Measurements from ENCODE around the gene CDCA3. TPM values are rescaled to one million over a fixed set of nuclear protein-coding genes. Genes with fewer than 3 reads are reported as not detected.
A peak's percentile ranks its signal among the peaks of the same experiment; 100 is the strongest.

CDCA3 gene
- total and polyA plus RNA-seq, 2 donors (not counting 1 experiment from before 2014, with no cell fraction given), result 1.6 to 2.3 TPM

DNA sequence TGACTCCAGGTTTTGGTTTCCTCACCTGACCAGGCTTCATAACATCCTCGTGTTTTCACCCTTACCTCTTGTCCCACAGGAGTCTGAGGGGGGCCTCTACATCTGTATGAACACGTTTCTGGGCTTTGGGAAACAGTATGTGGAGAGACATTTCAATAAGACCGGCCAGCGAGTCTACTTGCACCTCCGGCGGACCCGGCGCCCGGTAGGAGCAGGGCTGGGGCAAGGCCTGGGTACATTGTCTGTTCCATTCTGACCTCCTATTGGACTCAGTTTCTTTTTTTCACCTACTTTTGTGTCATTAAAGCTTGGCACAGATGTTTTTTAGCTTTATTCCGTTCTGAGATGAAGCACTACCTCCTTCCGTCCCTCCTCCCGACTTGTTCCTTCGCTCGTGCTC, 4.2 kb upstream of the CDCA3 start:
- Histone ChIP-seq H3K9me3 (ENCODE audit: control extremely low read depth in 1 of 3, control insufficient read depth in 2 of 3, insufficient read depth in 1 of 3, low read length in 2 of 3) (no peaks in the 10 kb centered on the region), H3K27me3 (replicated peaks in 1 of 4; ENCODE audit: control extremely low read depth in 1 of 4, control insufficient read depth in 3 of 4, insufficient read depth in 4 of 4, low read length in 3 of 4) (no peaks in the 10 kb centered on the region), H3K79me2 (ENCODE audit: control insufficient read depth, insufficient read depth, low read length) (peaks cover 48% of the 10 kb centered on the region), H3K4me3 (ENCODE audit: control extremely low read depth in 1 of 5, extremely low read depth in 1 of 5, insufficient read depth in 1 of 5, low read depth in 2 of 5, low read length in 4 of 5) (no peak overlapping the region), H3K27ac (ENCODE audit: low read length in 2 of 2) (no peak overlapping the region), H2AFZ (ENCODE audit: insufficient read depth, low read depth, low read length, poor library complexity, severe bottlenecking) (no peak overlapping the region), H4K20me1 (ENCODE audit: control insufficient read depth, insufficient read depth, low read length, poor library complexity, severe bottlenecking) (peaks cover 5% of the 10 kb centered on the region), H3K4me2 (replicated peaks; ENCODE audit: low read depth, low read length, poor library complexity, severe bottlenecking) (no peak overlapping the region), H3K36me3 (replicated peaks in 1 of 2; ENCODE audit: control extremely low read depth in 1 of 2, control insufficient read depth in 1 of 2, extremely low read depth in 1 of 2, insufficient read depth in 2 of 2, low read length in 1 of 2) (peaks cover 0 to 53% of the 10 kb centered on the region in 2 experiments), H3K4me1 (ENCODE audit: control insufficient read depth in 2 of 2, insufficient read depth in 2 of 2, low read length in 2 of 2) (peaks cover 6 to 22% of the 10 kb centered on the region in 2 donors), H3K9ac (ENCODE audit: low read length) (no peak overlapping the region)
- Mint-ChIP-seq H3K9me3 (ENCODE audit: insufficient read depth) (no peaks in the 10 kb centered on the region), H3K4me1 (peaks cover 16% of the 10 kb centered on the region), H3K27me3 (no peaks in the 10 kb centered on the region), H3K27ac (no peak overlapping the region), H3K4me3 (no peak overlapping the region)
- no peak for ATAC-seq (ENCODE audit: low read depth)
- no peak for DNase-seq
- ChIA-PET POLR2A (interaction anchor here (5.3 kb wide), 1 partner anchor 12 kb away, joined by 49 read pairs; the partner anchor contains the start of gene TPI1), CTCF (interaction anchor here (1.0 to 6.7 kb wide), 3 partner anchors 15 to 102 kb away, joined by 3 to 136 read pairs (median 3); partner anchors contain the start of genes MLF2, SPSB2 and TPI1)
- WGBS (ENCODE audit: insufficient coverage), result 97% methylated on average over 13 of the region's 14 CpGs
- intact Hi-C loops (cut with micrococcal nuclease), result no loop called here
- TF ChIP-seq EZH2 (IDR thresholded peaks at IDR 0.05; ENCODE audit: borderline replicate concordance, insufficient read depth, low read depth, low read length, poor library complexity, severe bottlenecking), result no peak
- TF ChIP-seq, protein P1, sequence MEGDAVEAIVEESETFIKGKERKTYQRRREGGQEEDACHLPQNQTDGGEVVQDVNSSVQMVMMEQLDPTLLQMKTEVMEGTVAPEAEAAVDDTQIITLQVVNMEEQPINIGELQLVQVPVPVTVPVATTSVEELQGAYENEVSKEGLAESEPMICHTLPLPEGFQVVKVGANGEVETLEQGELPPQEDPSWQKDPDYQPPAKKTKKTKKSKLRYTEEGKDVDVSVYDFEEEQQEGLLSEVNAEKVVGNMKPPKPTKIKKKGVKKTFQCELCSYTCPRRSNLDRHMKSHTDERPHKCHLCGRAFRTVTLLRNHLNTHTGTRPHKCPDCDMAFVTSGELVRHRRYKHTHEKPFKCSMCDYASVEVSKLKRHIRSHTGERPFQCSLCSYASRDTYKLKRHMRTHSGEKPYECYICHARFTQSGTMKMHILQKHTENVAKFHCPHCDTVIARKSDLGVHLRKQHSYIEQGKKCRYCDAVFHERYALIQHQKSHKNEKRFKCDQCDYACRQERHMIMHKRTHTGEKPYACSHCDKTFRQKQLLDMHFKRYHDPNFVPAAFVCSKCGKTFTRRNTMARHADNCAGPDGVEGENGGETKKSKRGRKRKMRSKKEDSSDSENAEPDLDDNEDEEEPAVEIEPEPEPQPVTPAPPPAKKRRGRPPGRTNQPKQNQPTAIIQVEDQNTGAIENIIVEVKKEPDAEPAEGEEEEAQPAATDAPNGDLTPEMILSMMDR (IDR thresholded peaks at IDR 0.05), result no peak

DNA sequence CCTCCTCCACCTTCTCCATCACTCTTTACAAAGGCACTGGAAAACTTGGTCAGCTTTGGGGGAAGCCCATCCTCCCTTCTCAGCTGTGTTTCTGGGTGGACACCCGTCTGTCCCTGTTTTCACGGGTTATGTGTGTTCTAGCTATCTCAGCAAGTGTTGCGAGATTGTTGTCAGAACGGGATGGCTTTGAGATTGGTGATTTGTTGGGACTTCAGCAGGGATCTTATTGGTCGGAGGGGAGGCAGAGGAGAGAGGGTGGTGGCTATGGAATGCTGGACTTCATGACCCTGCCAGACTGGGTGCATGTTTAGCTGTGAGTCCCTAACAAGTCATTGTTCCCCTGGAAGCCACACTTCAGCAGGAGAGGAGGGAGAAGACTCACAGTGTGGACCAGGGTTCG, 3.0 kb upstream of the CDCA3 start:
- intact Hi-C loops (cut with micrococcal nuclease), result loop anchor here (5.0 kb wide), 3 partner anchors 83 to 297 kb away; partner anchors contain the start of genes IFFO1 and PTMS
- H3K9ac ChIP-seq (ENCODE audit: low read length), result no peak overlapping the region
- TF ChIP-seq, protein P1 (IDR thresholded peaks at IDR 0.05), result no peak
- TF ChIP-seq EZH2 (IDR thresholded peaks at IDR 0.05; ENCODE audit: borderline replicate concordance, insufficient read depth, low read depth, low read length, poor library complexity, severe bottlenecking), result no peak

More for the DNA sequence above, 3.0 kb upstream of the CDCA3 start:
- CTCF ChIA-PET, result interaction anchor here (3.3 to 6.7 kb wide), 2 partner anchors 16 to 101 kb away, joined by 15 to 136 read pairs; partner anchors contain the start of genes MLF2, SPSB2 and TPI1
- H3K27ac ChIP-seq (ENCODE audit: low read length in 2 of 2), result no peak overlapping the region
- peaks cover 48% of the 10 kb centered on the region for H3K79me2 ChIP-seq (ENCODE audit: control insufficient read depth, insufficient read depth, low read length)
- peaks cover 5% of the 10 kb centered on the region for H4K20me1 ChIP-seq (ENCODE audit: control insufficient read depth, insufficient read depth, low read length, poor library complexity, severe bottlenecking)
- H3K4me2 ChIP-seq (replicated peaks; ENCODE audit: low read depth, low read length, poor library complexity, severe bottlenecking), result no peak overlapping the region
- Mint-ChIP-seq H3K27ac (no peak overlapping the region), H3K4me1 (peaks cover 23% of the 10 kb centered on the region), H3K27me3 (no peaks in the 10 kb centered on the region), H3K9me3 (ENCODE audit: insufficient read depth) (no peaks in the 10 kb centered on the region), H3K4me3 (peak overlapping the region; percentile 92)
- DNase-seq, result no peak
- H3K9me3 ChIP-seq (ENCODE audit: control extremely low read depth in 1 of 3, control insufficient read depth in 2 of 3, insufficient read depth in 1 of 3, low read length in 2 of 3), result no peaks in the 10 kb centered on the region
- peaks cover 6 to 23% of the 10 kb centered on the region in 2 donors for H3K4me1 ChIP-seq (ENCODE audit: control insufficient read depth in 2 of 2, insufficient read depth in 2 of 2, low read length in 2 of 2)
- H3K4me3 ChIP-seq (ENCODE audit: control extremely low read depth in 1 of 5, extremely low read depth in 1 of 5, insufficient read depth in 1 of 5, low read depth in 2 of 5, low read length in 4 of 5), result no peak overlapping the region
- H3K36me3 ChIP-seq (replicated peaks in 1 of 2; ENCODE audit: control extremely low read depth in 1 of 2, control insufficient read depth in 1 of 2, extremely low read depth in 1 of 2, insufficient read depth in 2 of 2, low read length in 1 of 2), result peaks cover 0 to 45% of the 10 kb centered on the region in 2 experiments
- 98% methylated on average over 5 of the region's 6 CpGs for WGBS (ENCODE audit: insufficient coverage)
- no peak for ATAC-seq (ENCODE audit: low read depth)
- POLR2A ChIA-PET, result interaction anchor here (0.6 to 5.3 kb wide), 3 partner anchors 13 to 193 kb away, joined by 3 to 49 read pairs (median 8); partner anchors contain the start of gene TPI1
- no peaks in the 10 kb centered on the region for H3K27me3 ChIP-seq (replicated peaks in 1 of 4; ENCODE audit: control extremely low read depth in 1 of 4, control insufficient read depth in 3 of 4, insufficient read depth in 4 of 4, low read length in 3 of 4)
- no peak overlapping the region for H2AFZ ChIP-seq (ENCODE audit: insufficient read depth, low read depth, low read length, poor library complexity, severe bottlenecking)

All from B cell (primary cell).